ENCODE measurements around the gene SNX5. TPM values are rescaled to one million over a fixed set of nuclear protein-coding genes. Genes with fewer than 3 reads are reported as not detected.

The SNX5 gene
- total and polyA plus RNA-seq, 7 donors: 59.8 to 113 (median 81.3) TPM

DNA sequence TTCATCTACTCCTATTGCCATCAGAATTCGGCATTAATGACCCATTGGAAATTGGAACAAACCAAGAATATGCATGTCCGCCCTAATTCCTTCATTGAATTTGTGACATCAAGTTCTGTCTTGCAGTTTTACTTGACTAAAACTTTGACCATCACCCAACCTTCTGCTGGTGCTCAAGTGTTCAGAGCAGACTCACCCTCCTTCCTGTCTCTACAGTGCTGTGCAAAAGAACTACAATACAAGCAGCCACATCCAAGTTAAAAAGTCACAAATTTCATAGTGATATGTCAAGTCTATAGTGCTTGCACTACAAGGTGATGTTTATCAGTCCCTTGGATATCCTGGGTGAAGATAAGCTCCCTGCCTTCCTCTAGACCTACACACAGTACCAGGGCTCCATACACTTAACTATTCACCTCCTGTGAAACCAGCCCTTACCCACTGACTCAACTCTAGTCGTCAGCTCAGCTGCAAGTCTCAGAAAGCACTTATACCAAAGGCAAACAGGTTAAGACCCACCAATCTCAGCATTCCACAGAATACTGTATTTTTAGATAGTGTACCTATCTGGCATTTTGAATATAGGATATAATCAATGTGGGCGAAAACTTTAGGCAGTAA, 23.6 kb downstream of the SNX5 start:
- DNase-seq: no peak
- no peaks in the 10 kb centered on the region for H3K27me3 ChIP-seq (ENCODE audit: insufficient read depth in 3 of 3, low read length in 2 of 3)
- no peak overlapping the region for H3K4me3 ChIP-seq
- H3K9me3 ChIP-seq: no peaks in the 10 kb centered on the region
- intact Hi-C loops (cut with DNase I): no loop called here
- H3K36me3 ChIP-seq (ENCODE audit: insufficient read depth in 1 of 2, low read depth in 1 of 2): peaks cover 17 to 98% of the 10 kb centered on the region in 2 donors
- no peaks in the 10 kb centered on the region for H3K4me1 ChIP-seq
- H3K27ac ChIP-seq: no peak overlapping the region
- 92 to 94% (median 93%) methylated on average over 4 of the region's 4 CpGs for WGBS, 3 donors
- no peak for ATAC-seq
- TF ChIP-seq, protein P1, sequence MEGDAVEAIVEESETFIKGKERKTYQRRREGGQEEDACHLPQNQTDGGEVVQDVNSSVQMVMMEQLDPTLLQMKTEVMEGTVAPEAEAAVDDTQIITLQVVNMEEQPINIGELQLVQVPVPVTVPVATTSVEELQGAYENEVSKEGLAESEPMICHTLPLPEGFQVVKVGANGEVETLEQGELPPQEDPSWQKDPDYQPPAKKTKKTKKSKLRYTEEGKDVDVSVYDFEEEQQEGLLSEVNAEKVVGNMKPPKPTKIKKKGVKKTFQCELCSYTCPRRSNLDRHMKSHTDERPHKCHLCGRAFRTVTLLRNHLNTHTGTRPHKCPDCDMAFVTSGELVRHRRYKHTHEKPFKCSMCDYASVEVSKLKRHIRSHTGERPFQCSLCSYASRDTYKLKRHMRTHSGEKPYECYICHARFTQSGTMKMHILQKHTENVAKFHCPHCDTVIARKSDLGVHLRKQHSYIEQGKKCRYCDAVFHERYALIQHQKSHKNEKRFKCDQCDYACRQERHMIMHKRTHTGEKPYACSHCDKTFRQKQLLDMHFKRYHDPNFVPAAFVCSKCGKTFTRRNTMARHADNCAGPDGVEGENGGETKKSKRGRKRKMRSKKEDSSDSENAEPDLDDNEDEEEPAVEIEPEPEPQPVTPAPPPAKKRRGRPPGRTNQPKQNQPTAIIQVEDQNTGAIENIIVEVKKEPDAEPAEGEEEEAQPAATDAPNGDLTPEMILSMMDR (IDR thresholded peaks at IDR 0.05): no peak

DNA sequence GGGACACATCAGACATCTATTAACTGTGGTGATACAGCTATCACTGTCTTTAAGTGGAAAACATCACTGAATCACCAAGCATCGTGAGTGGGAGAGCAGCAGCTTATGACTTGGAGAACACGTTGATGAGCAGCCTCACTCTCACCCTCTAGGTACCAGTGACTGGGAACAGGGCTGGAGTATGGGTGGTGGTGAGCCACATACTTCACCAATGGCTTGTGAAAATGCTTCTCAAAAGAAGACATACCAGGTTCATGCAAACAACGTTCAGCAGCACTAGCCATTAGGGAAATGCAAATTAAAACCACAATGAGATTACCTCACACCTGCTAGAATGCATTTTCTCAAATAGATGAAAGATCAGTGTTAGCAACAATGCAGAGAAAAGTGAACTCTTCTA, 25.3 kb downstream of the SNX5 start:
- 35 to 45% (median 44%) methylated on average over 3 of the region's 3 CpGs for WGBS, 3 donors
- Histone ChIP-seq H3K4me3 (no peak overlapping the region), H3K9me3 (no peaks in the 10 kb centered on the region), H3K4me1 (peaks cover 9% of the 10 kb centered on the region), H3K36me3 (ENCODE audit: insufficient read depth in 1 of 2, low read depth in 1 of 2) (peaks cover 13 to 81% of the 10 kb centered on the region in 2 donors), H3K27ac (no peak overlapping the region), H3K27me3 (ENCODE audit: insufficient read depth in 3 of 3, low read length in 2 of 3) (no peaks in the 10 kb centered on the region)
- ATAC-seq: no peak
- intact Hi-C loops (cut with DNase I): no loop called here
- DNase-seq: no peak
- TF ChIP-seq, protein P1 (IDR thresholded peaks at IDR 0.05): no peak

DNA sequence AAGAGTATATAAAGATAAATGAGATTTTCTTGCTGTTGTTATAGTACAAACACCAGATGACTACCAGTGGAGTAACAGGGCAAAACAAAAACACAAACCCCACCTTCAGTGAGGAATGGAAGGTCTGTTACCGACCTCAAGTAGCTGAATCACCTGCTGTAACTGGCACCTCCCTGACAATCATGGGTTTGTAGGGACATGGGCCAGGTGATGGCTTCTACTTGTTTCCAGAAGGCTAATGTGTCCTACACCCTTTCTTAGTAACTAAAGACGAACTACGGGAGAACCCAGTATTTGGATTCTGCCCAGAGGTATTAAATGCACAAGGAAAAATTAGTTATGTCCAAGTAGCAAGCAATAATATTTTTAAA, 26.8 kb downstream of the SNX5 start:
- intact Hi-C loops (cut with DNase I): no loop called here
- Histone ChIP-seq H3K27ac (no peak overlapping the region), H3K4me3 (no peak overlapping the region), H3K9me3 (no peaks in the 10 kb centered on the region), H3K4me1 (peaks cover 16% of the 10 kb centered on the region), H3K27me3 (ENCODE audit: insufficient read depth in 3 of 3, low read length in 2 of 3) (no peaks in the 10 kb centered on the region), H3K36me3 (ENCODE audit: insufficient read depth in 1 of 2, low read depth in 1 of 2) (peaks cover 8 to 66% of the 10 kb centered on the region in 2 donors)
- 25 to 39% (median 28%) methylated on average over 3 of the region's 3 CpGs for WGBS, 3 donors
- DNase-seq (no peak), ATAC-seq (peak in 1 of 4 donors; percentile 39)
- TF ChIP-seq, protein P1 (IDR thresholded peaks at IDR 0.05): no peak

DNA sequence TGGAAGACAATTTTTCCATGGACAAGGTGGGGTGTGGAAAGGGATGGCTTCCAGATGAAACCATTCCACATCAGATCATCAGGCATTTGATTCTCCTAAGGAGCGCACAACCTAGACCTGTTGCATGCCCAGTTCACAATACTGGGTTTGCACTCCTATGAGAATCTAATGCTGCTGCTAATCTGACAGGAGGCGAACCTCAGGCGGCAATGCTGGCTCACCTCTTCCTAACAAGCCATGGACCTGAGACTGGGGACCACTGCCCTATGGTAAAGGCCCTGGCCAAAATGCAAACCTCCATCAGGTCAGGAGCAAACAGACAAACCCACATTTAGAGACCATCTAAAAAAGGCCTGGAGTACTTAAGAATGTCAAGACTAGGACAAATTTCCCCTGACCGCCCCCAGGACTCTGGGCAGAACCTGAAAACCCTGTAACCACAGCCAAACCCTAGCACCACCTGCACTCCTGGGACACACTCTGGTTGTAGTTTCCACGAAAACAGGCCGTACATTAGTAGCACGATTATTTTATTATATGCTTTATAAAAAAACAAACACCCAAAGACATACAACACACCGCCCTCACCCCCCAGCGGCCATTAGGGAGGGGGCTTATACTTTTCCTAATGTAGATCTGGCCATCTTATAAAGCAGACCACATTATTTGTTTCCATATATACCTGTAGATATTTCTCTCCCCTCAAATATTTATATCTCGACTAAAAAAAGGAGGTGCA, 27.3 kb downstream of the SNX5 start:
- no peaks in the 10 kb centered on the region for H3K9me3 ChIP-seq
- no peak overlapping the region for H3K4me3 ChIP-seq
- H3K4me1 ChIP-seq: peaks cover 21% of the 10 kb centered on the region
- H3K27me3 ChIP-seq (ENCODE audit: insufficient read depth in 3 of 3, low read length in 2 of 3): no peaks in the 10 kb centered on the region
- TF ChIP-seq, protein P1 (IDR thresholded peaks at IDR 0.05): no peak
- ATAC-seq: no peak
- H3K27ac ChIP-seq: no peak overlapping the region
- intact Hi-C loops (cut with DNase I): no loop called here
- peaks cover 5 to 61% of the 10 kb centered on the region in 2 donors for H3K36me3 ChIP-seq (ENCODE audit: insufficient read depth in 1 of 2, low read depth in 1 of 2)
- DNase-seq: no peak
- 86 to 89% (median 88%) methylated on average over 10 of the region's 10 CpGs for WGBS, 3 donors

All from psoas muscle (tissue), 8 donors.